ENCODE measurements around the gene KAT8. TPM values are rescaled to one million over a fixed set of nuclear protein-coding genes. Genes with fewer than 3 reads are reported as not detected.
"Not testable (repeated sequence)": the region's sequence is repeated elsewhere in the genome, so short reads cannot be mapped to it uniquely, and the experiment has no call there.

Gene KAT8
- total and polyA plus RNA-seq, 9 of the 15 experiments (the other 6 are each of a cell fraction or from before 2014, with no cell fraction given), result 10.0 to 98.5 (median 76.4) TPM

DNA sequence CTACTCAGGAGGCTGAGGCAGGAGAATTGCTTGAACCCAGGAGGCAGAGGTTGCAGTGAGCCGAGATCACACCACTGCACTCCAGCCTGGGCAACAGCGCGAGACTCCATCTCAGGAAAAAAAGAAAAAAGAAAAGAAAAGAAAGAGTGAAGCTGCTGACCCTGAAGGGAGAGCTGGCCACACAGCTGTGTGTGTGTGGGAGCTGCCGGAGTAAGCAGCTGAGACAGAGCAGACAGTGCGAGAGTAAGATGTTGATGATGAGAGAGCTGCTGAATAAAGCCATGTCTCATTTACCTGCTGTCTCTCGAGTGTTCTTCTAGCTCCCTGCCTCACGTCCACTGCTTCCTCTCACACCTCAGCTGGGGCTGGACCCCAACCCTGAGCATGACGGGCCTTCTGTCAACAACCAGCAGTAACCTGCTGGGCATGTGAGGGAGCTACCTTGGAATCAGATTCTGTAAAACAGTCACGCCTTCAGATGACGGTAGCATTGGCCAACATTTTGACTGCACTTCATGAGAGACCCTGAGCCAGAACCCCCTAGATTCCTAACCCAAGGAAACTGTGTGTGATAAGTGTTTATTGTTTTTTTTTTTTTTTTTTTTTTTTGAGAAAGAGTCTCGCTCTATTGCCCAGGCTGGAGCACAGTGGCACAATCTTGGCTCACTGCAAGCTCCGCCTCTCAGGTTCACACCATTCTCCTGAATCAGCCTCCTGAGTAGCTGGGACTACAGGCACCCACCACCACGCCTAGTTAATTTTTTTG lies 16.4 kb upstream of the KAT8 start:
- CTCF ChIA-PET (ENCODE audit: low intra/inter-chr PET ratio); H3K9ac ChIP-seq (ENCODE audit: insufficient read depth in 1 of 2, low read depth in 2 of 2, low read length in 2 of 2); H3K4me3 ChIP-seq; intact Hi-C loops (cut with micrococcal nuclease); in situ Hi-C loops (cut with MboI); DNase-seq (ENCODE audit: extremely low read depth in 1 of 4, low spot score in 3 of 4); BruUV-seq (replicated peaks); H4K20me1 ChIP-seq (replicated peaks; ENCODE audit: control insufficient read depth, insufficient read depth, low read length); H3K36me3 ChIP-seq (ENCODE audit: control insufficient read depth, insufficient read depth, low read length); H3K27me3 ChIP-seq (ENCODE audit: control insufficient read depth in 2 of 2, insufficient read depth in 2 of 2, low read length in 2 of 2); H3K9me1 ChIP-seq (ENCODE audit: control insufficient read depth, insufficient read depth, low read length); H3K79me2 ChIP-seq (ENCODE audit: control insufficient read depth, insufficient read depth, low read length); H3K4me2 ChIP-seq (ENCODE audit: insufficient read depth, low read length); H3K27ac ChIP-seq (ENCODE audit: extremely low read depth, low read depth, low read length); H3K9me3 ChIP-seq (replicated peaks; ENCODE audit: control insufficient read depth, insufficient read depth, low read depth, low read length): not testable (repeated sequence)
- FAIRE-seq (peak; percentile 65), ATAC-seq (peak; percentile 29; the same call in 2 of the 3 replicates)
- H3K4me1 ChIP-seq (replicated peaks in 1 of 2; ENCODE audit: control insufficient read depth in 2 of 2, insufficient read depth in 2 of 2, low read length in 2 of 2), result peaks cover 5 to 12% of the 10 kb centered on the region in 2 experiments; a peak in 4 of 5 replicates
- peak; percentile 29 for TF ChIP-seq CBFA2T2 (conservative IDR thresholded peaks at IDR 0.05)
- peak; percentile 52 for TF ChIP-seq ZNF121 (CRISPR knock-in tag; conservative IDR thresholded peaks at IDR 0.05)
- TF ChIP-seq, protein P1, sequence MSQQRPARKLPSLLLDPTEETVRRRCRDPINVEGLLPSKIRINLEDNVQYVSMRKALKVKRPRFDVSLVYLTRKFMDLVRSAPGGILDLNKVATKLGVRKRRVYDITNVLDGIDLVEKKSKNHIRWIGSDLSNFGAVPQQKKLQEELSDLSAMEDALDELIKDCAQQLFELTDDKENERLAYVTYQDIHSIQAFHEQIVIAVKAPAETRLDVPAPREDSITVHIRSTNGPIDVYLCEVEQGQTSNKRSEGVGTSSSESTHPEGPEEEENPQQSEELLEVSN (IDR thresholded peaks at IDR 0.05; ENCODE audit: borderline replicate concordance in 1 of 2, extremely low read depth in 1 of 2, insufficient read depth in 1 of 2, insufficient read length in 1 of 2, low read depth in 1 of 2, low read length in 1 of 2, poor library complexity in 1 of 2, severe bottlenecking in 1 of 2), result peak in 1 of 2 experiments; percentile 5
- TF ChIP-seq BCOR (IDR thresholded peaks at IDR 0.05), result 0 out of 2 replicates have a peak, but pooled peaks have one; percentile 26
- TF ChIP-seq CBFA2T3 (IDR thresholded peaks at IDR 0.05), result peak; percentile 40
- TF ChIP-seq TFAP4 (CRISPR knock-in tag; IDR thresholded peaks at IDR 0.05; ENCODE audit: borderline replicate concordance), result peak; percentile 57; the same call in 1 of the 2 replicates
- POLR2A ChIA-PET, result interaction anchor here (0.7 to 3.0 kb wide), 6 partner anchors 20 to 349 kb away, joined by 3 to 19 read pairs (median 4); partner anchors contain the start of genes FUS, HSD3B7, ZNF646 and ZNF668
- WGBS (ENCODE audit: insufficient coverage, low coverage, missing lambda C conversion rate), result 53% methylated on average over 13 of the region's 13 CpGs
- peak overlapping the region; percentile 77 for H2AFZ ChIP-seq (ENCODE audit: low read depth, low read length)
